ENCODE data around the gene FAM32A.

FAM32A gene

DNA sequence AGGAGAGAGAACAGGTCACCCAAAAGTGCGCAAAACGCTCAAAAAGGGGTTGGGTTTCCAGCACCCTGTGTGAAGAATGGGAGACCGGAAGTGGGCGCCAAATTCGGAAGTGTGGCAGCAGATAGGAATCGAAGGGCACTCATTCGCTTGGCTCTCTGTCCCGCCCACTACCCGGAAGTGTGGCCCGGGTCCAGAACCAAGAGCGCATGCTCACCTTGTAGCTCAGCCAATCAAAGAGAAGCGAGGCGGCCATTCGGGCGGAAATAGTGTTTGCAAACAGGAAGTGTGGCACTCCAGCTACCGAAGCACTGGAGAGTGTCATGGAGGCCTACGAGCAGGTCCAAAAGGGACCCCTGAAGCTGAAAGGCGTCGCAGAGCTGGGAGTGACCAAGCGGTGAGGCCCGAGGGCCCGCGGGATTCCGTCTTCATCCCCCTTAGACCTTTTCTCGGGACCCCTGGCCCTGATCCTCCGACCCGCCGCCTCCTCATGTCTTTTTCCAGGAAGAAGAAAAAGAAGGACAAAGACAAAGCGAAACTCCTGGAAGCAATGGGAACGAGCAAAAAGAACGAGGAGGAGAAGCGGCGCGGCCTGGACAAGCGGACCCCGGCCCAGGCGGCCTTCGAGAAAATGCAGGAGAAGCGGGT is at the start of gene FAM32A:
FAM32A (plus strand) TSS at position 288 of the 645 bp plus-strand sequence; CDS start at position 321, 33 bp downstream.
- DNase-seq (ENCODE audit: low read depth), result peak; percentile 99
- peak; percentile 42 for TF ChIP-seq CTCF (conservative IDR thresholded peaks at IDR 0.05; ENCODE audit: low read length)
- peak within 1 kb of the TSS; percentile 95 for H3K4me3 ChIP-seq (ENCODE audit: low read length)

DNA sequence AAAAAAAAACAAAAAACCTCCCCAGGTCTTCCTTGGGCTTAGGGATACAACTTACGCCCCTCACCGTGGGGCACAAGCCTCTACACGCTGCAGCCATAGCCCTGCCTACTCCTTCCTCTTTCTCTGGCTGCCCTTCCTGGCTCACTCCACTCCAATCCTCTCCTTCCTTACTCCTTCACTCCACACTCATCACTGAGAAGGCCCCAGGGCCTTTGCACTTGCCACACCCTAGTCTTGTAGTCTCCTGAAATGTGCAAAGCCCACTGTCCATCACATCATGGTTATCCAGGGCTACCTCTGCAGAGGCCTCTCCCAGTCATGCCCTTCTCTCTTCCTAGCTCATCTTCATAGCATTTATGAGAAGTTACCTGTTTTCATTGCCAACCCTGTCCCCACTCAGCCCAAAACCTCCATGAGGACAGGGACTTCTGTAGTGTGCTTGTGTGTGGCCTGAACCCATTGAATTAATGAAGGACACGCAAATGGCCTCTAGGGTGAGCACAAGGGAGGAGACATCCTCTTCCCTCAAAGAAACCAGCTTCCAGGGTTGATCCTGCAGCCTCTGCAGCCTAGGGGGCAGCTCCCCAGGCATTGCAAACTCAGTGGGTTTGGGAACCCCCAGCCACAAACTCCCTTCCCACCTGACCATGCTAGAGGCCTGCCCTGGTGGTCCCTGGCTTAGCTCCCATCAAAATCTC is 49.6 kb upstream of the FAM32A start:
- no peak for TF ChIP-seq CTCF (conservative IDR thresholded peaks at IDR 0.05; ENCODE audit: low read length)
- DNase-seq (ENCODE audit: low read depth), result no peak
- no peak overlapping the region for H3K4me3 ChIP-seq (ENCODE audit: low read length)

DNA sequence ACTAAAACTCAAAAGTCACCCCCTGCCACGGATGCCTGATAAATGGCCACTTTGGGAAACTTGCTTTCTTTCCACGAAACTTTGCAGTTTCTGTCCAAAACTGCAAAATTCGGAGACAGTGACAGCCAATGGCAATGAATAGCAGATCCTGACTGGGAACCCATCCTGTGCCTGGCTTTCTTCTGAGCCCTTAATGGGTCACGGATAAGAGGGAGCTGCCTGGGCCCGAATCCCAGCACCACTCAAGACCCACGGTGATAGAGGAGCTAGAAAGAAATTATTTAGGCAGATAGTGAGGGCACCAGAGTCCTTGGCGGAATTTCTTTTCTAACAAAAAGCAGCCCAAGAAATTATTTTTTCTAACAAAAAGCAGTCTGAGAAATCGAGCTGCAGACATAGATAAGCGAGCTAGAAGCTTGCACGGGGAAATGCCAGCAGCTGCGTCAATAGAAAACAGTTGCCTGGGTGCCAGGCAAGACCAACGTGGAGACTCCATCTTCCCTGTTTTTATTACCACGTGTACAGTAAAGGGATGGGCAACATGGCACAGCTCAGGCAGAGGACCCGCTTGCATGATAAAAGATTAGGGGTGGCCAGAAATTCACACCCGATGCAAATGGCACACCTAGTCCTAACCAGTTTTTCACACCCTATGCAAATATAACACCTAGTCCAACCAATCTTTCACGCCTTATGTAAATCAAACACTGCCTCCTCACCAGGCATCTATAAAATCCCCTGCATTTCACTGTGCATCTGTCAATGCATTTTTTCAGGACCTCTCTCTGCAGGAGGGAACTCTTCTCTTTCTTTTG is 48.8 kb upstream of the FAM32A start:
- DNase-seq (ENCODE audit: low read depth), result no peak
- TF ChIP-seq CTCF (conservative IDR thresholded peaks at IDR 0.05; ENCODE audit: low read length), result no peak
- H3K4me3 ChIP-seq (ENCODE audit: low read length), result no peak overlapping the region

GRCh38 chr19:16139752-16140151 is 45.5 kb upstream of the FAM32A start:
- no peak for DNase-seq (ENCODE audit: low read depth)
- no peak overlapping the region for H3K4me3 ChIP-seq (ENCODE audit: low read length)
- TF ChIP-seq CTCF (conservative IDR thresholded peaks at IDR 0.05; ENCODE audit: low read length), result no peak

DNA sequence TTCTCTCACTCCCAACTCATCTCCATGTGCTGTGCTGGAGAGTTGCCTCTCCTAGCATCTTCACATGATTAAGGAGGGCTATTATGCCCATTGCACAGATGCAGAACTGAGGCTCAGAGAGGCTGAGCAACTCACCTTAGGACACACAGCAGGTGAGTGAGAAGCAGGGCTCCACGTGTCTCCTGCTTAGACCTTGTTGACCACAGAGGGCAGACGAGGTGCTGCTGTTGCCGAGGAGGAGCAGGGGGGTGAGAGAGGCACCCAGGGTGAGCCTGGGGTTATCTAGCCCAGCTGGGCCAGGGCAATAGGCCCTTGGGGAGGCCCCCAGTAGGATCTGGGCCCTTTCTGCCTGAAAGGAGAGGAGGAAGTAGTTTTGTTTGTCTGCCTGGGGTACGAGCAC is 44.2 kb upstream of the FAM32A start:
- no peak overlapping the region for H3K4me3 ChIP-seq (ENCODE audit: low read length)
- DNase-seq (ENCODE audit: low read depth), result no peak
- no peak for TF ChIP-seq CTCF (conservative IDR thresholded peaks at IDR 0.05; ENCODE audit: low read length)

- no peak for TF ChIP-seq CTCF (conservative IDR thresholded peaks at IDR 0.05; ENCODE audit: low read length)
- no peak for DNase-seq (ENCODE audit: low read depth)
- H3K4me3 ChIP-seq (ENCODE audit: low read length), result no peak overlapping the region
These were observed 43.1 kb upstream of the FAM32A start for GRCh38 chr19:16142032-16142580.

All from AG10803 (cell line).